ENCODE measurements around the gene KIF15.

- no peak for TF ChIP-seq CTCF (IDR thresholded peaks at IDR 0.05)
- no peak for TF ChIP-seq POLR2A (IDR thresholded peaks at IDR 0.05)
Measured at GRCh38 chr3:44886561-44886960, 125.0 kb downstream of the KIF15 start.
